Duodenal mucosa (tissue), 2 donors: ENCODE results near the gene WDR48.

Source experiments
- H3K27ac ChIP-seq: one replicate; pipeline ENCODE4 v1.7.0; 2013; ENCODE audit warnings: low read depth, low read length
- H3K27me3 ChIP-seq, 2 donors: one replicate each; pipeline ENCODE4 v1.7.0; 2013; ENCODE audit warnings: low read length in 2 of 2, control low read depth in 1 of 2; ENCODE audit not compliant: insufficient read depth in 2 of 2, control insufficient read depth in 1 of 2
- H3K36me3 ChIP-seq, 2 donors: one replicate each; pipeline ENCODE4 v1.7.0; 2013; ENCODE audit warnings: low read length in 2 of 2, control low read depth in 1 of 2; ENCODE audit not compliant: insufficient read depth in 2 of 2, control insufficient read depth in 1 of 2
- H3K4me1 ChIP-seq, 2 donors: one replicate each; pipeline ENCODE4 v1.7.0; 2013; ENCODE audit warnings: low read length in 2 of 2, control low read depth in 1 of 2; ENCODE audit not compliant: insufficient read depth in 2 of 2, control insufficient read depth in 1 of 2
- H3K4me3 ChIP-seq, 2 donors: one replicate each; pipeline ENCODE4 v1.7.0; 2013; ENCODE audit warnings: low read length in 2 of 2, low read depth in 1 of 2
- H3K9ac ChIP-seq, 2 donors: one replicate each; pipeline ENCODE4 v1.7.0; 2013; ENCODE audit warnings: low read length in 2 of 2, low read depth in 1 of 2
- H3K9me3 ChIP-seq, 2 donors: one replicate each; pipeline ENCODE4 v1.7.0; 2013; ENCODE audit warnings: low read length in 2 of 2, control low read depth in 1 of 2; ENCODE audit not compliant: control insufficient read depth in 1 of 2

WDR48 gene

GRCh38 chr3:39128951-39129350 lies 77.1 kb downstream of the WDR48 start:
- H3K27ac ChIP-seq: no peak overlapping the region
- H3K9ac ChIP-seq: no peak overlapping the region
- peaks cover 16 to 18% of the 10 kb centered on the region in 2 donors for H3K4me1 ChIP-seq
- H3K27me3 ChIP-seq: no peaks in the 10 kb centered on the region
- H3K9me3 ChIP-seq: no peaks in the 10 kb centered on the region
- no peaks in the 10 kb centered on the region for H3K36me3 ChIP-seq
- H3K4me3 ChIP-seq: no peak overlapping the region

- no peaks in the 10 kb centered on the region for H3K9me3 ChIP-seq
- no peak overlapping the region for H3K4me3 ChIP-seq
- no peaks in the 10 kb centered on the region for H3K27me3 ChIP-seq
- H3K4me1 ChIP-seq: peaks cover 16 to 23% of the 10 kb centered on the region in 2 donors
- no peaks in the 10 kb centered on the region for H3K36me3 ChIP-seq
- H3K9ac ChIP-seq: no peak overlapping the region
- no peak overlapping the region for H3K27ac ChIP-seq
These were observed 78.2 kb downstream of the WDR48 start for GRCh38 chr3:39130026-39130425.

- Histone ChIP-seq H3K9ac (no peak overlapping the region), H3K4me1 (peaks cover 11 to 17% of the 10 kb centered on the region in 2 donors), H3K4me3 (no peak overlapping the region), H3K27me3 (no peaks in the 10 kb centered on the region), H3K36me3 (no peaks in the 10 kb centered on the region), H3K9me3 (no peaks in the 10 kb centered on the region), H3K27ac (no peak overlapping the region)
These were observed 79.0 kb downstream of the WDR48 start for GRCh38 chr3:39130693-39131265.

GRCh38 chr3:39132096-39133092 lies 80.6 kb downstream of the WDR48 start:
- Histone ChIP-seq H3K27me3 (no peaks in the 10 kb centered on the region), H3K27ac (no peak overlapping the region), H3K9ac (no peak overlapping the region), H3K36me3 (no peaks in the 10 kb centered on the region), H3K4me1 (peaks cover 0 to 7% of the 10 kb centered on the region in 2 donors), H3K9me3 (no peaks in the 10 kb centered on the region), H3K4me3 (no peak overlapping the region)

GRCh38 chr3:39133093-39133490 lies 81.3 kb downstream of the WDR48 start:
- peaks cover 0 to 7% of the 10 kb centered on the region in 2 donors for H3K4me1 ChIP-seq
- H3K9me3 ChIP-seq: no peaks in the 10 kb centered on the region
- no peak overlapping the region for H3K4me3 ChIP-seq
- no peaks in the 10 kb centered on the region for H3K36me3 ChIP-seq
- no peaks in the 10 kb centered on the region for H3K27me3 ChIP-seq
- no peak overlapping the region for H3K9ac ChIP-seq
- no peak overlapping the region for H3K27ac ChIP-seq

GRCh38 chr3:39133822-39134221 lies 82.0 kb downstream of the WDR48 start:
- Histone ChIP-seq H3K27me3 (no peaks in the 10 kb centered on the region), H3K4me1 (peaks cover 0 to 7% of the 10 kb centered on the region in 2 donors), H3K9me3 (no peaks in the 10 kb centered on the region), H3K4me3 (no peak overlapping the region), H3K9ac (no peak overlapping the region), H3K36me3 (peaks cover 0 to 3% of the 10 kb centered on the region in 2 donors), H3K27ac (no peak overlapping the region)

- peaks cover 0 to 3% of the 10 kb centered on the region in 2 donors for H3K36me3 ChIP-seq
- no peak overlapping the region for H3K4me3 ChIP-seq
- H3K9me3 ChIP-seq: no peaks in the 10 kb centered on the region
- H3K4me1 ChIP-seq: peaks cover 0 to 7% of the 10 kb centered on the region in 2 donors
- no peak overlapping the region for H3K9ac ChIP-seq
- H3K27ac ChIP-seq: no peak overlapping the region
- no peaks in the 10 kb centered on the region for H3K27me3 ChIP-seq
These were observed 82.5 kb downstream of the WDR48 start for GRCh38 chr3:39134305-39134704.

GRCh38 chr3:39135170-39135805 lies 83.5 kb downstream of the WDR48 start:
- H3K36me3 ChIP-seq: peaks cover 0 to 3% of the 10 kb centered on the region in 2 donors
- peaks cover 2 to 11% of the 10 kb centered on the region in 2 donors for H3K4me1 ChIP-seq
- no peak overlapping the region for H3K9ac ChIP-seq
- H3K27ac ChIP-seq: no peak overlapping the region
- H3K9me3 ChIP-seq: no peaks in the 10 kb centered on the region
- no peaks in the 10 kb centered on the region for H3K27me3 ChIP-seq
- no peak overlapping the region for H3K4me3 ChIP-seq

GRCh38 chr3:39136533-39137434 lies 85.0 kb downstream of the WDR48 start:
- Histone ChIP-seq H3K9ac (no peak overlapping the region), H3K27me3 (no peaks in the 10 kb centered on the region), H3K36me3 (peaks cover 0 to 3% of the 10 kb centered on the region in 2 donors), H3K9me3 (no peaks in the 10 kb centered on the region), H3K4me3 (no peak overlapping the region), H3K4me1 (peaks cover 16 to 26% of the 10 kb centered on the region in 2 donors), H3K27ac (no peak overlapping the region)
